Gastrocnemius medialis (tissue), 4 donors: ENCODE data around the gene C9.

Source experiments
- CTCF ChIP-seq, 5 experiments: fragments of 450-650 bp in 3 of 5; fragments of 200-600 bp in 2 of 5; sonication (generic) in 2 of 5; IDR thresholded peaks in 4 of 5; conservative IDR thresholded peaks in 1 of 5; 1 replicate in 4 of 5; 2 replicates in 1 of 5; pipeline ENCODE4 v1.5.1; 2016 to 2019; ENCODE audit warnings: antibody characterized with exemption in 5 of 5, mild to moderate bottlenecking in 3 of 5, moderate library complexity in 3 of 5
- POLR2A ChIP-seq, 2 donors: fragments of 450-650 bp; IDR thresholded peaks; one replicate each; pipeline ENCODE4 v1.6.1; 2017; ENCODE audit warnings: antibody characterized with exemption in 2 of 2, mild to moderate bottlenecking in 2 of 2, moderate library complexity in 2 of 2

GRCh38 chr5:39267186-39267585 is 97.1 kb downstream of the C9 start:
- TF ChIP-seq CTCF (IDR thresholded peaks at IDR 0.05 in 4 of 5, conservative IDR thresholded peaks at IDR 0.05 in 1 of 5) (no peak), POLR2A (IDR thresholded peaks at IDR 0.05) (no peak)
